SK-N-MC (cell line): Measurements from ENCODE around the gene DNAAF8.
A peak's percentile ranks its signal among the peaks of the same experiment; 100 is the strongest.

Experiments
- DNase-seq: peaks from one replicate; pipeline ENCODE4 v3.0.0-alpha.2; 2011; ENCODE audit warnings: low read depth, low spot score
- H3K27ac ChIP-seq: fragments of 200-600 bp; sonication (generic); 2 replicates; pipeline ENCODE4 v1.5.1; 2016; ENCODE audit warnings: mixed run types
- H3K36me3 ChIP-seq: fragments of 200-600 bp; sonication (generic); 2 replicates; pipeline ENCODE4 v1.6.1; 2017; ENCODE audit warnings: antibody characterized with exemption, low read length, mixed read lengths; ENCODE audit not compliant: insufficient read depth
- H3K4me3 ChIP-seq: fragments of 200-600 bp; sonication (generic); 2 replicates; pipeline ENCODE4 v1.5.1; 2016
- H3K9ac ChIP-seq: fragments of 200-600 bp; sonication (generic); 2 replicates; pipeline ENCODE4 v1.8.0; 2017; ENCODE audit warnings: mixed run types, mixed read lengths; ENCODE audit not compliant: insufficient read length
- H3K9me3 ChIP-seq: fragments of 200-600 bp; sonication (generic); 2 replicates; pipeline ENCODE4 v1.6.1; 2017; ENCODE audit warnings: low read depth, mild to moderate bottlenecking, antibody characterized with exemption, low read length, moderate library complexity, mixed read lengths
- EZH2 ChIP-seq: fragments of 200-600 bp; sonication (generic); IDR thresholded peaks from one replicate; pipeline ENCODE4 v1.6.1; 2017; ENCODE audit warnings: antibody characterized with exemption
- FOXP2 ChIP-seq: optimal IDR thresholded peaks from 2 replicates; pipeline ENCODE3; 2011; ENCODE audit warnings: mild to moderate bottlenecking, moderate library complexity; ENCODE audit not compliant: insufficient read depth; ENCODE audit errors: extremely low read length, control extremely low read depth
- POLR2AphosphoS5 ChIP-seq: IDR thresholded peaks from 2 replicates; pipeline ENCODE4 v1.6.1; 2012; ENCODE audit warnings: mild to moderate bottlenecking, low read depth, low read length, borderline replicate concordance

DNAAF8 gene

DNA sequence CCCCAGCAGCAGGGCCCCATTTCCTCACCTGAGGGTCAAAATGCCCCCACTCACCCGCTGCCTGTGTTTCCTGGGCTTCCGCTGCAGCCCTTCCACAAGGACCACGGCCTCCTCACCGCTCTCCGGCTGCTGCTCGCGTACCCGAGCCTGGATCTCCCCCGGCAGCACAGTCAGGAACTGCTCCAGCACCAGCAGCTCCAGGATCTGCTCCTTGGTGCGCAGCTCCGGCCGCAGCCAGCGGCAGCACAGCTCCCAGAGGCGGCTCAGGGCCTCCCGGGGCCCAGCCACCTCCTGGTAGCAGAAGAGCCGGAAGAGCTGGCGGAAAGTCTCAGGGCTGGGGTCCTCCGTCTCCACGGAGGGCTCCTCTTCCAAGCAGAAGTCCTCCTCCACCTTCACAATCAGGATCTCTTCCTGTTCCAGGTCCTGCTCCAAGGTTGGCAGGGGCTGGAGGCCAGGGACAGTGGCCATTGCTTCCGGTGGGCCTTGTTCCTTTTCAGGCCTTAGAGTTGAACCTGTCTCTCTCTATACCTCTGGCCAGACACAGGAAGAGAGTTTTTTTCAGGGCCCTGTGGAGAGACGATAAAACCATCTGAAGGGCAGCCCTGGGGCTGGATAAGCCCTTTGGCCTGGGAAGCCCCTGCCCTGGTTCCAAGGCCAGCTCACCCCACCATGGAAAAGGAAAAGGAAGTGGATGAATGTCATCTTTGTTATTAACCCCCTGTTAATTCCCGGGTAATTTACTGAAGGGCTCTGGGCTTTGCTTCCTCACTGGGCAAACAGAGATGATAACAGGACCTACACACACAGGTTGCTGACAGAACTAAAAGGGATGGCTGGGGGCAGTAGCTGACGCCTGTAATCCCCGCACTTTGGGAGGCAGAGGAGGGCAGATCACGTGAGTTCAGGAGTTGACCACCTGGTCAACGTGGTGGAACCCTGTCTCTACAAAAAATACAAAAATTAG lies 31.5 kb downstream of the DNAAF8 start:
- TF ChIP-seq FOXP2 (no peak), EZH2 (no peak), POLR2AphosphoS5 (no peak)
- Histone ChIP-seq H3K27ac (no peak overlapping the region), H3K36me3 (peaks cover 23% of the 10 kb centered on the region; the same call in 1 of the 2 replicates), H3K4me3 (peak overlapping the region; percentile 95), H3K9me3 (no peaks in the 10 kb centered on the region), H3K9ac (peak overlapping the region; percentile 98)
- no peak for DNase-seq

DNA sequence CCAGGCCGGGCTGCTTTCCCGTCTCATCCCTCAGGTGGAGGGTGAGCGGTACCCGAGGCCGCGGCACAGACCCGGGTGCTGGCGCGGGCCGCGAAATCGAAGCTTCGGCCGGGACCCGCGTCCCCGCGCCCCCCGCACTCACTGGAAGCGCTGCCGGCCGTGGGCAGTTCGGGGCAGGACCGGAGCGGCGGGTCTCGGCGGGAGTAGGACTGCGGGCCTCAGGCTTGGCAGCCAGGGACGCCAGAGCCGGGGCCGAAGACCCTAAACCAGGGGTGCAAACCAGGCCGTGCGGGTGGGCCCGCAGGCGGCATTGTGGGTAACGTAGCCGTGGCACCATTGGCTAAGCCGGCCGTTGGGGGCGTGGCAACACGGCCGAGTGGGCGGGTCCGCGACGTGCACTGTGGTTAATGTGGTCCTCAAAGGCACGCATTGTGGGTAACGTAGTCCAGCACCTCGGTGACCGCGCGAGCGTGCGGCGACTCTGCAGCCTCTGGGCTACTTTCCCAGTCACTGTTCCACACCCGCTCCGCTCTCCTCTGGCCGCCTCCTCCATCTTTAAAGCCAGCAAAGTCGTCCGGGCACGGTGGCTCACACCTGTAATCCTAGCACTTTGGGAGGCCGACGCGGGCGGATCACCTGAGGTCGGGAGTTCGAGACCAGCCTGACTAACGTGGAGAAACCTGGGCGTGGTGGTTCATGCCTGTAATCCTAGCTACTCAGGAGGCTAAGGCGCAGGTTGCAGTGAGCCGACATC lies 32.7 kb downstream of the DNAAF8 start, which contains the start of gene ZNF500:
TSS of gene ZNF500 (minus strand) at position 288 of the 754 bp plus-strand sequence. CDS start 1,184 bp downstream, outside the sequence.
- Histone ChIP-seq H3K9ac (peak within 1 kb of the TSS; percentile 98), H3K9me3 (no peaks in the 10 kb centered on the region), H3K27ac (peak within 1 kb of the TSS; percentile 78; the same call in 1 of the 2 replicates), H3K36me3 (peaks cover 19% of the 10 kb centered on the region; the same call in 1 of the 2 replicates), H3K4me3 (peak within 1 kb of the TSS; percentile 95)
- TF ChIP-seq FOXP2 (peak; percentile 66), POLR2AphosphoS5 (peak; percentile 82), EZH2 (no peak)
- peak; percentile 75 for DNase-seq

DNA sequence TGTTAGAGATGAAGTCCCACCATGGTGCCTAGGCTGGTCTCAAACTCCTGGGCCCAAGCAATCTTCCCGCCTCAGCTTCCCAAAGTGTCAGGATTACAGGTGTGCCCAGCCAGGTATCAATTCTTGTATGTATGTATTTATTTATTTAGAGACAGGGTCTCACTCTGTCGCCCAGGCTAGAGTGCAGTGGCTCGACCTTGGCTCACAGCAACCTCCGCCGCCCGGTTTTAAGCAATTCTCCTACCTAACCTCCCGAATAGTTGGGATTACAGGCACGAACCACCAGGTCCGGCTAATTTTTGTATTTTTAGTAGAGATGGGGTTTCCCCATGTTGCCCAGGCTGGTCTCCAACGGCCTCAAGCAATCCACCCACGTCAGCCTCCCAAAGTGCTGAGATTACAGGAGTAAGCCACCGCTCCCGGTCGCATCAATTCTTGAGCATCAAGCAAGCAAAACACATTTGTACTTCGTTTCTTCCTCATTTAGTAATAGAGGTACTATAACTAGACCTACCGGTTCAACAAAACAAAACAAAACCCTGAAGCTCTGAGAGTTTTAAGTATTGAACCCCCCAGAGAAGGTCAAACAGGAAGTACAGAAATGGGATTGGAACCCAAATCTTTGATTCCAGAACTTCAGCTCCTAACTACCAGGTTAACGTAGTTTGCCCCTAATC lies 33.7 kb downstream of the DNAAF8 start:
- TF ChIP-seq EZH2 (no peak), FOXP2 (no peak)

DNA sequence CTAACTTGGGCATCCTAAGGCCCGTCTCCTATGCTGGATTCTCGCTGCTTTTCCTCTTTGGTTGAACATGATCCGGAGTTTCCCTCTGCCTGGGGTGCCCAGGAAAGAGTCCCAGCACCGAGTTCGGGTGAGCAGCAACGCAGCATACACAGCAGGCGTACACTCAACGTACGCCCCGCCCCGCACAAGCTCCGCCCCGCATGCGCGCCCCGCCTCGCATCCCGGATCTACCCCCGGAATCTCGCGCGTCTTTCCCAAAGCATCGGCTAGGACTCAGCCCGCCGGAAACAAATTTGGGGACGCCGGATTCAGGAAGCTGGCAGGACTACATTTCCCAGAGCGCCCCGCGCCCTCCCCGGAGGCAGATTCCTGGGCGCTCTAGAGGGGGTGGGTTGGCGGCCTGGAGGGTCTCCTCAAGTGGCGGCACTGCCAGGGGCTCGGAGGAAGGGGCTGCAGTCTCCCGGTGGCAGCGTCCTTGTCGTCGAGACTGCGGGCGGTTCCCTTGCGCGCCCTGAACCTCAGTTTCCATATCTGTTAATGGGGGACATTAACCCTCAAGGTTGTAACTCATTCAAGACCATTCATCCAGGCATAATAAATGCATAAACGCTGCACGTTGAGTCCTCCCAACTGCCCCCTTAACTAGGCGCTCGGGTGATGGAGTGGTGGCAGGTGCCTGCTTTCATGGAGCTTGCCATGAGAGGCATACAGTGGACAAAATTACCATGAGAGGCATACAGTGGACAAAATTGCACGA lies 34.4 kb downstream of the DNAAF8 start:
- Histone ChIP-seq H3K4me3 (peak overlapping the region; percentile 82), H3K36me3 (peaks cover 9% of the 10 kb centered on the region; the same call in 1 of the 2 replicates), H3K27ac (peak overlapping the region; percentile 78), H3K9me3 (no peaks in the 10 kb centered on the region), H3K9ac (peak overlapping the region; percentile 78)
- DNase-seq: peak; percentile 76
- TF ChIP-seq FOXP2: peak; percentile 89
- peak; percentile 90 for TF ChIP-seq POLR2AphosphoS5
- no peak for TF ChIP-seq EZH2

More for the DNA sequence above, 33.7 kb downstream of the DNAAF8 start:
- peaks cover 13% of the 10 kb centered on the region; the same call in 1 of the 2 replicates for H3K36me3 ChIP-seq
- DNase-seq: no peak
- peak overlapping the region; percentile 82 for H3K4me3 ChIP-seq
- peak overlapping the region; percentile 78 for H3K9ac ChIP-seq
- H3K9me3 ChIP-seq: no peaks in the 10 kb centered on the region
- H3K27ac ChIP-seq: peak overlapping the region; percentile 78

DNA sequence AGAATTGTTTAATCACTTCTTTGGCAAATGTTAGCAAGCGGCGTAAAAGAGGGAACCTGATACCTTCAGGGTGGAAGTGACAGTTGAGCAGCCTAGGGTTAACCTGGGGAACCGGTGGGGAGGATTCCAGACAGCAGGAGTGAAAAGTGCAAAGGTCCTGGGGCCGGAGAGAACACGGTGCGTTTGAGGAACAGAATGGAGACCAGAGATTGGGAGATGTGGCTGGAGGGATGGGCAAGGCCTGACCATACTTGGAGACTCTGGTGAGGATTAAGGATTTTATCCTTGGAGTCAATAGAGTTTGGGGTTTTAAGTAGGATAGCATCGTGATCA lies 34.9 kb downstream of the DNAAF8 start:
- Histone ChIP-seq H3K4me3 (peak overlapping the region; percentile 82), H3K27ac (no peak overlapping the region), H3K9me3 (no peaks in the 10 kb centered on the region), H3K36me3 (peaks cover 6% of the 10 kb centered on the region; the same call in 1 of the 2 replicates), H3K9ac (peak overlapping the region; percentile 60)
- TF ChIP-seq EZH2: no peak
- TF ChIP-seq POLR2AphosphoS5: no peak
- TF ChIP-seq FOXP2: no peak
- DNase-seq: no peak

DNA sequence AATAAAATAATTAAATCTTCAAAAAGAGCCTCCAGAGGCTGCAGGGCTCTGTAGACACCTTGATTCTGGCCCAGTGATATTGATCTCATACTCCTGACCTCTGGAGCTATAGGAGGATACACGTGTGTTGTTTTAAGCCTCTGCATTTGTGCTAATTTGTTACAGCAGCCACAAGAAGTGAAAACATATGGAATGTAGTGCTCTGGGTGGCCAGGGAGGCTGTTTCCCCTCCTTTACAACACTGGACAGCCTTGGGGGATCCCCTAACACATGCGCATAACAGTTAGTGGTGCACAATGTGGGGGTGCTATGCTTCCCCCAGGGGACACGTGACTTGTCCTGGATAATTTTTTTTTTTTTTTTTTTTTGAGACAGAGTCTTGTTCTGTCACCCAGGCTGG lies 37.3 kb downstream of the DNAAF8 start:
- H3K4me3 ChIP-seq: no peak overlapping the region
- no peaks in the 10 kb centered on the region for H3K9me3 ChIP-seq
- no peaks in the 10 kb centered on the region for H3K36me3 ChIP-seq
- DNase-seq: no peak
- TF ChIP-seq POLR2AphosphoS5: no peak
- TF ChIP-seq FOXP2: no peak
- TF ChIP-seq EZH2: no peak
- no peak overlapping the region for H3K27ac ChIP-seq
- H3K9ac ChIP-seq: no peak overlapping the region

DNA sequence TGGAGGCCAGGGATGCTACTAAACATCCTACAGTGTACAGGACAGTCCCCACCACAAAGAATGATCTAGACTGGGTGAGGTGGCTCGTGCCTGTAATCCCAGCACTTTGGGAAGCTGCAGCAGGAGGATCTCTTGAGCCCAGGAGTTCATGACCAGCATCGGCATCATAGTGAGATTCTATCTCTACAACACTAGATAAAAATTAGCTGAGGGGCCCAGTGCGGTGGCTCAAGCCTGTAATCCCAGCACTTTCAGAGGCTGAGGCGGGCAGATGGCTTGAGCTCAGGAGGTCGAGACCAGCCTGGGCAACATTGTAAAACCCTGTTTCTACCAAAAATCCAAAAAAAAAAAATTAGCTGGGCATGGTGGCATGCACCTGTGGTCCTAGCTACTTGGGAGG lies 38.0 kb downstream of the DNAAF8 start:
- no peak for DNase-seq
- TF ChIP-seq FOXP2 (no peak), POLR2AphosphoS5 (no peak), EZH2 (no peak)

More for the DNA sequence above, 38.0 kb downstream of the DNAAF8 start:
- Histone ChIP-seq H3K27ac (no peak overlapping the region), H3K36me3 (no peaks in the 10 kb centered on the region), H3K9ac (no peak overlapping the region), H3K9me3 (no peaks in the 10 kb centered on the region), H3K4me3 (no peak overlapping the region)
